Endothelial cell of umbilical vein (primary cell): Measurements from ENCODE around the gene SPACA4. TPM values are rescaled to one million over a fixed set of nuclear protein-coding genes. Genes with fewer than 3 reads are reported as not detected.

Source experiments
- BruUV-seq: library from RNA; stranded (reverse); fragments of 400-500 nt; replicated peaks from 2 replicates; lab custom pipeline; 2021; lab: Mats Ljungman, UMichigan
- CTCF ChIA-PET: fragments of 300-600, 350-600 bp; sonication (Branson Sonifier 250); formaldehyde crosslinking; loops from one replicate; lab custom pipeline; 2021; ENCODE audit warnings: antibody characterized with exemption, inconsistent platforms; lab: Charles Lee
- POLR2A ChIA-PET: fragments of 300-600, 350-600 bp; sonication (Branson Sonifier 250); formaldehyde crosslinking; loops from one replicate; lab custom pipeline; 2021; ENCODE audit warnings: antibody characterized with exemption, inconsistent platforms; lab: Charles Lee
- DNase-seq: peaks from one replicate; pipeline ENCODE4 v3.0.0-alpha.2; 2011; ENCODE audit warnings: low read depth, low spot score
- FAIRE-seq: peaks from 2 replicates; lab custom pipeline; 2011; peaks lifted over from hg19 to GRCh38; lab: Jason Lieb, UNC
- H2AFZ ChIP-seq: 2 replicates; pipeline ENCODE4 v1.6.0; 2012; ENCODE audit warnings: low read depth, low read length, control low read depth, inconsistent platforms
- H3K27ac ChIP-seq: 2 replicates; pipeline ENCODE4 v1.5.1; 2011; ENCODE audit warnings: low read depth, mild to moderate bottlenecking, control low read depth, low read length, moderate library complexity; ENCODE audit not compliant: insufficient read depth
- H3K27me3 ChIP-seq, 2 experiments: 2 replicates each; pipeline versions ENCODE4 v1.6.0 to v1.6.1; 2011; ENCODE audit warnings: low read length in 2 of 2, mixed read lengths in 1 of 2; ENCODE audit not compliant: control insufficient read depth in 2 of 2, insufficient read depth in 2 of 2
- H3K36me3 ChIP-seq, 2 experiments: 2 replicates in 1 of 2; 3 replicates in 1 of 2; pipeline ENCODE4 v1.5.1; 2011; ENCODE audit warnings: low read length in 2 of 2, mild to moderate bottlenecking in 1 of 2, moderate library complexity in 1 of 2; ENCODE audit not compliant: control insufficient read depth in 2 of 2, insufficient read depth in 2 of 2; ENCODE audit errors: extremely low read depth in 1 of 2
- H3K4me1 ChIP-seq: 3 replicates; pipeline ENCODE4 v1.5.1; 2011; ENCODE audit warnings: mild to moderate bottlenecking, low read length; ENCODE audit not compliant: control insufficient read depth, insufficient read depth; ENCODE audit errors: extremely low read depth
- H3K4me2 ChIP-seq: 2 replicates; pipeline ENCODE4 v1.6.1; 2011; ENCODE audit warnings: low read length, control low read depth, mixed read lengths; ENCODE audit not compliant: insufficient read depth
- H3K4me3 ChIP-seq, 3 experiments: fragments of 200-600 bp in 1 of 3; sonication (generic), shearing (Covaris generic) in 1 of 3; replicated peaks in 1 of 3; 2 replicates each; pipeline ENCODE4 v1.5.1; 2011 to 2016; ENCODE audit warnings: control low read depth in 3 of 3, low read length in 3 of 3, mild to moderate bottlenecking in 2 of 3, inconsistent platforms in 1 of 3, low read depth in 1 of 3, moderate library complexity in 1 of 3; ENCODE audit not compliant: insufficient read depth in 1 of 3
- H3K79me2 ChIP-seq: 2 replicates; pipeline ENCODE4 v1.6.0; 2012; ENCODE audit warnings: low read length, inconsistent platforms; ENCODE audit not compliant: control insufficient read depth, insufficient read depth
- H3K9ac ChIP-seq: replicated peaks from 2 replicates; pipeline ENCODE3; 2011; ENCODE audit warnings: low read length, control low read depth; ENCODE audit not compliant: insufficient read depth; ENCODE audit errors: extremely low read depth
- H3K9me1 ChIP-seq: replicated peaks from 3 replicates; pipeline ENCODE4 v1.6.0; 2011; ENCODE audit warnings: mild to moderate bottlenecking, low read length; ENCODE audit not compliant: control insufficient read depth, insufficient read depth; ENCODE audit errors: extremely low read depth
- H3K9me3 ChIP-seq: replicated peaks from 2 replicates; pipeline ENCODE4 v1.5.1; 2012; ENCODE audit warnings: low read length, inconsistent platforms; ENCODE audit not compliant: control insufficient read depth, insufficient read depth
- H4K20me1 ChIP-seq: replicated peaks from 2 replicates; pipeline ENCODE3; 2011; ENCODE audit warnings: mild to moderate bottlenecking, low read length; ENCODE audit not compliant: control insufficient read depth, insufficient read depth; ENCODE audit errors: extremely low read depth
- EZH2 ChIP-seq: IDR thresholded peaks from 2 replicates; pipeline ENCODE4 v1.6.1; 2012; ENCODE audit warnings: borderline replicate concordance, low read depth, mild to moderate bottlenecking, moderate library complexity, low read length, inconsistent platforms; ENCODE audit not compliant: severe bottlenecking
- FOS ChIP-seq: IDR thresholded peaks from 2 replicates; pipeline ENCODE4 v1.6.1; 2011; ENCODE audit warnings: mild to moderate bottlenecking, low read length, moderate library complexity, borderline replicate concordance; ENCODE audit not compliant: insufficient read depth
- GATA2 ChIP-seq: IDR thresholded peaks from 2 replicates; pipeline ENCODE4 v1.7.0; 2011; ENCODE audit warnings: low read depth, mild to moderate bottlenecking, moderate library complexity, mixed read lengths, low read length; ENCODE audit not compliant: insufficient read length, insufficient read depth
- JUN ChIP-seq: IDR thresholded peaks from 2 replicates; pipeline ENCODE4 v1.6.1; 2011; ENCODE audit warnings: borderline replicate concordance, low read depth; ENCODE audit not compliant: insufficient read length, insufficient read depth
- MYC ChIP-seq: IDR thresholded peaks from one replicate; pipeline ENCODE4 v1.6.1; 2011; ENCODE audit warnings: mild to moderate bottlenecking, low read depth, low read length
- POLR2A ChIP-seq: IDR thresholded peaks from 2 replicates; pipeline ENCODE4 v1.6.1; 2012; ENCODE audit warnings: low read depth, mild to moderate bottlenecking, control low read depth, low read length
- POLR2AphosphoS5 ChIP-seq: IDR thresholded peaks from 2 replicates; pipeline ENCODE4 v1.6.1; 2012; ENCODE audit warnings: low read depth, mild to moderate bottlenecking, control low read depth, low read length, moderate library complexity; ENCODE audit not compliant: insufficient read depth
- dilution Hi-C: fragments of 300-500 bp; cut with MboI; formaldehyde crosslinking; loops from one replicate; pipeline ENCODE4 v1.15.0; 2019; ENCODE audit warnings: low sequenced_read_pairs; ENCODE audit not compliant: extremely low pct_ligation_motif_present
- intact Hi-C: fragments of 100-400 bp; cut with micrococcal nuclease; formaldehyde crosslinking; loops from one replicate; pipeline ENCODE4 v1.10.0; 2022
- polyA plus RNA-seq, 4 experiments: library from polyadenylated mRNA; depleted of rRNA in 3 of 4; stranded (reverse) in 3 of 4; unstranded in 1 of 4; fragments of >200 nt; gene quantifications; 2 replicates each; pipeline versions ENCODE4 v1.2.1 to v1.2.3, GENCODE V29; 2011 to 2012; ENCODE audit warnings: missing spikeins in 1 of 4
- total RNA-seq: library from RNA; stranded (reverse); gene quantifications from 2 replicates; pipeline ENCODE4 v1.2.3, GENCODE V29; 2021
- TF ChIP-seq, protein P1 (sequence below): IDR thresholded peaks from 2 replicates; pipeline ENCODE4 v1.6.1; 2011; ENCODE audit not compliant: insufficient read depth, insufficient read length
- TF ChIP-seq, protein P2 (sequence below), 2 donors: IDR thresholded peaks; 1 replicate in 1 of 2; 2 replicates in 1 of 2; pipeline ENCODE4 v1.5.1; 2011; ENCODE audit warnings: low read length in 2 of 2, mild to moderate bottlenecking in 2 of 2, moderate library complexity in 2 of 2, control low read depth in 1 of 2, inconsistent platforms in 1 of 2, low read depth in 1 of 2; ENCODE audit not compliant: insufficient read depth in 1 of 2; ENCODE audit errors: extremely low read depth in 1 of 2

SPACA4 gene
- total and polyA plus RNA-seq, 2 donors (not counting 3 experiments of a cell fraction or from before 2014, with no cell fraction given): not detected

DNA sequence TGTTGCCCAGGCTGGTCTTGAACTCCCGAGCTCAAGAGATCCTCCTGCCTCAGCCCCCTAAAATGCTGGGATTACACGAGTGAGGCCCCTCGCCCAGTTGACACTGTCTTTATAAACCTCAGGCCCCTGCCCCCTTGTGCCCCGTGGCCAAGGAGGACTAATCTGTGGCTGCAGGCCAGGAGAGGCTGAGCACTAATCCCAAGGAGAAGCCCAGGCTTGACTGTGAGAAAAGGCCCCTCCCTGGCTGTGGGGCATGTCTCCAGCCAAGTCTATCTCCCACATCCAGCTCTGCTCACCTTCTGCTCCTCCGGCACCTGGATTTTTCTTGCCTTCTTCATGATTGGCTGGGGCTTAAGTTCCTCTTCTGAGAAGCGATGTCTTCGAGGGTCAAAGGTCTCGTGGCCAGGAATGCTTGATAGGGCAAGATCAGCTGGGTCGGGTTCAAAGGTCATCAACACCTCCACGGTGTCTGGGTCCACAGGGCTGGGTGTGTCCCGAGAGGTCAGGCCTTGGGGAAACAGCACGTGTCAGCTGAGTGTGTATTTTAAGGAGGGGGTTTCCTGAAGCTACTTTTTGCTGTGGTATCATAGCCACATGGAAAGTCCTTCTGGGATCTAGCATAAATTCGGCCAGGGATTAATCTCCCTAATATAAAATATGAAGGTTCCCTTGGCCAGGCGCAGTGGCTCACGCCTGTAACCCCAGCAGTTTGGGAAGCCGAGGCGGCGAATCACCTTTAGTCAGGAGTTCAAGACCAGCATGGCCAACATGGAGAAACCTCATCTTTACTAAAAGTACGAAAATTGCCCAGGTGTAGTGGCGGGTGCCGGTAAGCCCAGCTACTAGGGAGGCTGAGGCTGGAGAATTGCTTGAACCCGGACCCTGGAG lies 26.9 kb downstream of the SPACA4 start:
- Histone ChIP-seq H3K27ac (no peak overlapping the region), H3K9ac (no peak overlapping the region), H3K27me3 (peaks cover 3 to 11% of the 10 kb centered on the region in 2 experiments), H3K4me1 (peaks cover 36% of the 10 kb centered on the region), H4K20me1 (no peaks in the 10 kb centered on the region), H3K9me3 (no peaks in the 10 kb centered on the region), H3K4me3 (no peak overlapping the region), H2AFZ (no peak overlapping the region), H3K9me1 (no peaks in the 10 kb centered on the region), H3K36me3 (no peaks in the 10 kb centered on the region), H3K4me2 (no peak overlapping the region), H3K79me2 (no peaks in the 10 kb centered on the region)
- ChIA-PET CTCF (interaction anchor here (1.0 to 1.1 kb wide), 2 partner anchors 10 to 13 kb away, joined by 3 to 4 read pairs; partner anchors contain the start of gene CA11), POLR2A (interaction anchor here (0.9 kb wide), 1 partner anchor 14 kb away, joined by 4 read pairs; the partner anchor contains the start of genes RPL18 and SPHK2)
- dilution Hi-C loops: no loop called here
- intact Hi-C loops: loop anchor here (10.0 kb wide), 1 partner anchor 361 kb away; the partner anchor contains the start of genes GYS1 and RUVBL2
- no peak for FAIRE-seq
- DNase-seq: no peak
- TF ChIP-seq FOS (no peak), JUN (no peak), EZH2 (no peak), POLR2A (no peak), MYC (no peak), GATA2 (no peak), POLR2AphosphoS5 (no peak)
- TF ChIP-seq, protein P1, sequence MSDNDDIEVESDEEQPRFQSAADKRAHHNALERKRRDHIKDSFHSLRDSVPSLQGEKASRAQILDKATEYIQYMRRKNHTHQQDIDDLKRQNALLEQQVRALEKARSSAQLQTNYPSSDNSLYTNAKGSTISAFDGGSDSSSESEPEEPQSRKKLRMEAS: no peak
- TF ChIP-seq, protein P2, sequence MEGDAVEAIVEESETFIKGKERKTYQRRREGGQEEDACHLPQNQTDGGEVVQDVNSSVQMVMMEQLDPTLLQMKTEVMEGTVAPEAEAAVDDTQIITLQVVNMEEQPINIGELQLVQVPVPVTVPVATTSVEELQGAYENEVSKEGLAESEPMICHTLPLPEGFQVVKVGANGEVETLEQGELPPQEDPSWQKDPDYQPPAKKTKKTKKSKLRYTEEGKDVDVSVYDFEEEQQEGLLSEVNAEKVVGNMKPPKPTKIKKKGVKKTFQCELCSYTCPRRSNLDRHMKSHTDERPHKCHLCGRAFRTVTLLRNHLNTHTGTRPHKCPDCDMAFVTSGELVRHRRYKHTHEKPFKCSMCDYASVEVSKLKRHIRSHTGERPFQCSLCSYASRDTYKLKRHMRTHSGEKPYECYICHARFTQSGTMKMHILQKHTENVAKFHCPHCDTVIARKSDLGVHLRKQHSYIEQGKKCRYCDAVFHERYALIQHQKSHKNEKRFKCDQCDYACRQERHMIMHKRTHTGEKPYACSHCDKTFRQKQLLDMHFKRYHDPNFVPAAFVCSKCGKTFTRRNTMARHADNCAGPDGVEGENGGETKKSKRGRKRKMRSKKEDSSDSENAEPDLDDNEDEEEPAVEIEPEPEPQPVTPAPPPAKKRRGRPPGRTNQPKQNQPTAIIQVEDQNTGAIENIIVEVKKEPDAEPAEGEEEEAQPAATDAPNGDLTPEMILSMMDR (IDR thresholded peaks at IDR 0.05; ENCODE audit: extremely low read depth in 1 of 2, insufficient read depth in 1 of 2, low read depth in 1 of 2, low read length in 2 of 2): no peak
- no TSS peak for BruUV-seq
